ENCODE measurements around the gene TBL1X.

DNA sequence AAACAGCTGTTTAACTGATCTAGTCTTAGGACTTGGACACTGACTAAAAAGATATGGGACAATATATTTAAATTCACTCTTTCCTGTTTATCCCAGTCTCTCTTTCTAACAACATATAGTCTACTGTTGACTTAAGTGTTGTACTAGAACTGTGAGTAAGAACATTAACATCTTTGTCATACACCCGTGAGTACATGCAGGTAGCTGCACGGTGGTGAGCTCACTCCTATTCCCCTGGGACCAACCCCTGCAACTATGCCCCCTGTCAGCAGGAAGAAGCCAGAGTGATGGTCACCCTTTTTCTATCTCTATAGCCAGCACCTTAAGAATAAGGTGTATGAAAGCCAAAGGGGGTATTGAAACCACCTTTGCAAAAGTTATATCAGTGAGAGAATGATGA, 17.6 kb downstream of the TBL1X start:
- TF ChIP-seq POLR2A (IDR thresholded peaks at IDR 0.05; ENCODE audit: low read depth, low read length) (no peak), CEBPB (IDR thresholded peaks at IDR 0.05; ENCODE audit: low read depth, low read length) (no peak), RCOR1 (IDR thresholded peaks at IDR 0.05; ENCODE audit: insufficient replicate concordance, low read length) (no peak), MXI1 (IDR thresholded peaks at IDR 0.05; ENCODE audit: borderline replicate concordance, low read depth, low read length) (no peak), RAD21 (IDR thresholded peaks at IDR 0.05; ENCODE audit: low read length) (no peak), FOS (IDR thresholded peaks at IDR 0.05; ENCODE audit: low read depth, low read length) (no peak)
- TF ChIP-seq, protein P1, sequence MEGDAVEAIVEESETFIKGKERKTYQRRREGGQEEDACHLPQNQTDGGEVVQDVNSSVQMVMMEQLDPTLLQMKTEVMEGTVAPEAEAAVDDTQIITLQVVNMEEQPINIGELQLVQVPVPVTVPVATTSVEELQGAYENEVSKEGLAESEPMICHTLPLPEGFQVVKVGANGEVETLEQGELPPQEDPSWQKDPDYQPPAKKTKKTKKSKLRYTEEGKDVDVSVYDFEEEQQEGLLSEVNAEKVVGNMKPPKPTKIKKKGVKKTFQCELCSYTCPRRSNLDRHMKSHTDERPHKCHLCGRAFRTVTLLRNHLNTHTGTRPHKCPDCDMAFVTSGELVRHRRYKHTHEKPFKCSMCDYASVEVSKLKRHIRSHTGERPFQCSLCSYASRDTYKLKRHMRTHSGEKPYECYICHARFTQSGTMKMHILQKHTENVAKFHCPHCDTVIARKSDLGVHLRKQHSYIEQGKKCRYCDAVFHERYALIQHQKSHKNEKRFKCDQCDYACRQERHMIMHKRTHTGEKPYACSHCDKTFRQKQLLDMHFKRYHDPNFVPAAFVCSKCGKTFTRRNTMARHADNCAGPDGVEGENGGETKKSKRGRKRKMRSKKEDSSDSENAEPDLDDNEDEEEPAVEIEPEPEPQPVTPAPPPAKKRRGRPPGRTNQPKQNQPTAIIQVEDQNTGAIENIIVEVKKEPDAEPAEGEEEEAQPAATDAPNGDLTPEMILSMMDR (conservative IDR thresholded peaks at IDR 0.05; ENCODE audit: low read depth, low read length), result no peak

All from IMR-90 (cell line).